ENCODE data around the gene GARNL3. TPM values are rescaled to one million over a fixed set of nuclear protein-coding genes. Genes with fewer than 3 reads are reported as not detected.

Gene GARNL3
- total RNA-seq, 1 donor from 2014 or later: 19.7 TPM

GRCh38 chr9:127262602-127263001 is 2.0 kb upstream of the GARNL3 start:
- DNase-seq (ENCODE audit: extremely low spot score, unreplicated experiment): no peak
- H3K4me1 Mint-ChIP-seq (ENCODE audit: unreplicated experiment): peaks cover 22% of the 10 kb centered on the region
- H3K27ac Mint-ChIP-seq: no peak overlapping the region
- H3K36me3 Mint-ChIP-seq: no peaks in the 10 kb centered on the region
- TF ChIP-seq CTCF (conservative IDR thresholded peaks at IDR 0.05): no peak
- H3K27me3 Mint-ChIP-seq: no peaks in the 10 kb centered on the region
- no peaks in the 10 kb centered on the region for H3K9me3 Mint-ChIP-seq
- H3K4me3 Mint-ChIP-seq: no peak overlapping the region

- Mint-ChIP-seq H3K27me3 (no peaks in the 10 kb centered on the region), H3K4me1 (ENCODE audit: unreplicated experiment) (peaks cover 26% of the 10 kb centered on the region), H3K27ac (no peak overlapping the region), H3K9me3 (no peaks in the 10 kb centered on the region), H3K36me3 (no peaks in the 10 kb centered on the region), H3K4me3 (no peak overlapping the region)
- no peak for DNase-seq (ENCODE audit: extremely low spot score, unreplicated experiment)
- TF ChIP-seq CTCF (conservative IDR thresholded peaks at IDR 0.05): no peak
These were observed 1.3 kb upstream of the GARNL3 start for GRCh38 chr9:127263237-127263636.

- no peak for DNase-seq (ENCODE audit: extremely low spot score, unreplicated experiment)
- Mint-ChIP-seq H3K27me3 (no peaks in the 10 kb centered on the region), H3K4me1 (ENCODE audit: unreplicated experiment) (peaks cover 27% of the 10 kb centered on the region), H3K4me3 (no peak overlapping the region), H3K27ac (no peak overlapping the region), H3K9me3 (no peaks in the 10 kb centered on the region), H3K36me3 (no peaks in the 10 kb centered on the region)
- TF ChIP-seq CTCF (conservative IDR thresholded peaks at IDR 0.05): no peak
These were observed 910 bp upstream of the GARNL3 start for GRCh38 chr9:127263664-127264063.

- Mint-ChIP-seq H3K27ac (no peak overlapping the region), H3K4me3 (no peak overlapping the region), H3K9me3 (no peaks in the 10 kb centered on the region), H3K27me3 (no peaks in the 10 kb centered on the region), H3K4me1 (ENCODE audit: unreplicated experiment) (peaks cover 21% of the 10 kb centered on the region), H3K36me3 (peaks cover 7% of the 10 kb centered on the region)
- no peak for TF ChIP-seq CTCF (conservative IDR thresholded peaks at IDR 0.05)
- DNase-seq (ENCODE audit: extremely low spot score, unreplicated experiment): no peak
These were observed 3.4 kb downstream of the GARNL3 start for GRCh38 chr9:127267793-127268525.

- no peaks in the 10 kb centered on the region for H3K9me3 Mint-ChIP-seq
- no peak for DNase-seq (ENCODE audit: extremely low spot score, unreplicated experiment)
- H3K27me3 Mint-ChIP-seq: no peaks in the 10 kb centered on the region
- no peak overlapping the region for H3K27ac Mint-ChIP-seq
- H3K36me3 Mint-ChIP-seq: peaks cover 9% of the 10 kb centered on the region
- no peak overlapping the region for H3K4me3 Mint-ChIP-seq
- no peak for TF ChIP-seq CTCF (conservative IDR thresholded peaks at IDR 0.05)
- H3K4me1 Mint-ChIP-seq (ENCODE audit: unreplicated experiment): peaks cover 12% of the 10 kb centered on the region
These were observed 4.9 kb downstream of the GARNL3 start for GRCh38 chr9:127269449-127269848.

Data from type B pancreatic cell (in vitro differentiated cells).